GM12892 (cell line): ENCODE results near the gene POLH.

ENCODE experiments used
- POLR2A ChIP-seq: IDR thresholded peaks from 2 replicates; pipeline ENCODE4 v1.6.1; 2011; ENCODE audit warnings: low read depth, low read length, control low read depth
- POLR2AphosphoS5 ChIP-seq: IDR thresholded peaks from 2 replicates; pipeline ENCODE4 v1.6.1; 2011; ENCODE audit warnings: low read depth, low read length, control low read depth
- TAF1 ChIP-seq: IDR thresholded peaks from 2 replicates; pipeline ENCODE4 v1.6.1; 2011; ENCODE audit warnings: low read depth, mild to moderate bottlenecking, control low read depth, low read length, borderline replicate concordance

- no peak for TF ChIP-seq POLR2AphosphoS5
- TF ChIP-seq POLR2A: no peak
- no peak for TF ChIP-seq TAF1
Observed at GRCh38 chr6:43600595-43600994, 24.6 kb downstream of the POLH start.
